GM06990 (cell line): ENCODE results near the gene PHYHD1.

ENCODE experiments used
- DNase-seq: peaks from one replicate; pipeline ENCODE4 v3.0.0-alpha.2; 2011; ENCODE audit not compliant: insufficient read length; ENCODE audit errors: extremely low read depth
- H3K27me3 ChIP-seq: replicated peaks from 2 replicates; pipeline ENCODE4 v1.6.0; 2011; ENCODE audit warnings: low read length; ENCODE audit not compliant: control insufficient read depth, insufficient read depth
- H3K36me3 ChIP-seq: 2 replicates; pipeline ENCODE4 v1.5.1; 2011; ENCODE audit warnings: low read length; ENCODE audit not compliant: control insufficient read depth, insufficient read depth
- H3K4me3 ChIP-seq: replicated peaks from 2 replicates; pipeline ENCODE4 v1.5.1; 2011; ENCODE audit warnings: low read depth, mild to moderate bottlenecking, control low read depth, low read length
- TF ChIP-seq, protein P1 (sequence below): IDR thresholded peaks from 2 replicates; pipeline ENCODE4 v1.5.1; 2011; ENCODE audit warnings: low read length, control low read depth, mild to moderate bottlenecking, inconsistent platforms; ENCODE audit not compliant: insufficient read depth, poor library complexity, severe bottlenecking

The PHYHD1 gene

DNA sequence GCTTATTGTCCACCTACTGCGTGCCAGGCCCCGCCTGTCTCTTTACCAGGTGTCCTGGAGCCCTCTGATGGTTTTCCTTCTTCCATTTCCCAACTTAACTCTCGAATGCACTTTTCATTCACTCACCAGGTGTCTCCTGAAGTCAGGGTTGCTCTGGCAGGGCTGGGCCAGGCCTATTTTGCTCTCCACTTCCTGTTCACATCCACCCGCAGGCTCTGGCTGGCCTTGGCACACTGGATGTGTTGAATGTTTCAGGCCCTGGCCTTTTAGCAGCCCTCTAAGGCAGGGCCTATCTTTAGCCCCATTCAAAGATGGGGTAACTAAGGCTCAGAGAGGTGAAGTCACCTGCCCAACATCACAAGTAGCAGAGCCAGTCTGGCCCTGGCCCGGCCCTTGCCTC is 22.4 kb upstream of the PHYHD1 start:
- H3K36me3 ChIP-seq: peaks cover 4% of the 10 kb centered on the region
- H3K27me3 ChIP-seq: no peaks in the 10 kb centered on the region
- TF ChIP-seq, protein P1, sequence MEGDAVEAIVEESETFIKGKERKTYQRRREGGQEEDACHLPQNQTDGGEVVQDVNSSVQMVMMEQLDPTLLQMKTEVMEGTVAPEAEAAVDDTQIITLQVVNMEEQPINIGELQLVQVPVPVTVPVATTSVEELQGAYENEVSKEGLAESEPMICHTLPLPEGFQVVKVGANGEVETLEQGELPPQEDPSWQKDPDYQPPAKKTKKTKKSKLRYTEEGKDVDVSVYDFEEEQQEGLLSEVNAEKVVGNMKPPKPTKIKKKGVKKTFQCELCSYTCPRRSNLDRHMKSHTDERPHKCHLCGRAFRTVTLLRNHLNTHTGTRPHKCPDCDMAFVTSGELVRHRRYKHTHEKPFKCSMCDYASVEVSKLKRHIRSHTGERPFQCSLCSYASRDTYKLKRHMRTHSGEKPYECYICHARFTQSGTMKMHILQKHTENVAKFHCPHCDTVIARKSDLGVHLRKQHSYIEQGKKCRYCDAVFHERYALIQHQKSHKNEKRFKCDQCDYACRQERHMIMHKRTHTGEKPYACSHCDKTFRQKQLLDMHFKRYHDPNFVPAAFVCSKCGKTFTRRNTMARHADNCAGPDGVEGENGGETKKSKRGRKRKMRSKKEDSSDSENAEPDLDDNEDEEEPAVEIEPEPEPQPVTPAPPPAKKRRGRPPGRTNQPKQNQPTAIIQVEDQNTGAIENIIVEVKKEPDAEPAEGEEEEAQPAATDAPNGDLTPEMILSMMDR: no peak
- no peak overlapping the region for H3K4me3 ChIP-seq
- DNase-seq: no peak

DNA sequence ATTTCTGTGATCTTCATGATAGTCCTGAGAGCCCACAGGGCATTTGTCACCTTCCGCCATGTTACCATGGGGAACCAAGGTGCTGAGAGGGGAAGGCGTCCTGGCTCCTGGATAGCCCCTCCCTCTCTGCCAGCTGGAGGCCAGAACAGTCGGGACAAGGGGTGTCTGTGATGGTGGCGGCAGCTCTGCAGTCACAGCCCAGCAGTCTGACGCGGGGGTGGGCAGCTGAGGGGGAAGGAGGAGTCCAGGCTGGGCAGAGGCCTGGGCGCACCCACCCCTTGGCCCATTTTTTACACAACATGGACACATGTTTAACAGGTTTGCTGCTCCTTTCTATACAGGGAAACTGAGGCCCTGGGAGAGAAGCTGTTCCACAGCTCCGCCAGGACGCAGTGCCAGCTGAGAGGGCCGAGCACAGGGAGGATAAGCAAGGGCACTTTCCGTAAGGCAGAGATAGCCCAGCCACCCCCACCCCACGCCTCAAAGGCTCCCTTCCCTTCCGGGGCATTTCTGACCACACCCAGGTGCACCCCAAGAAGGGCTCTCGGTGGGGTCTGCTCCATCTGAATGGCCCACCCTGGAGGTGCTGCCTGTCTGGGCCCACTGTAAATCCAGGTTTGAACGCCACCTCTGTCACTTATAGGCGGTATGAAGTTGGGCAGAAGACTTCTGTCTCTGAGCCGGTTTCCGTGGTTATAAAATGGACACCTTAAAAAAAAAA is 21.8 kb upstream of the PHYHD1 start:
- H3K36me3 ChIP-seq: peaks cover 4% of the 10 kb centered on the region
- no peak overlapping the region for H3K4me3 ChIP-seq
- no peak for DNase-seq
- TF ChIP-seq, protein P1: no peak
- H3K27me3 ChIP-seq: no peaks in the 10 kb centered on the region

DNA sequence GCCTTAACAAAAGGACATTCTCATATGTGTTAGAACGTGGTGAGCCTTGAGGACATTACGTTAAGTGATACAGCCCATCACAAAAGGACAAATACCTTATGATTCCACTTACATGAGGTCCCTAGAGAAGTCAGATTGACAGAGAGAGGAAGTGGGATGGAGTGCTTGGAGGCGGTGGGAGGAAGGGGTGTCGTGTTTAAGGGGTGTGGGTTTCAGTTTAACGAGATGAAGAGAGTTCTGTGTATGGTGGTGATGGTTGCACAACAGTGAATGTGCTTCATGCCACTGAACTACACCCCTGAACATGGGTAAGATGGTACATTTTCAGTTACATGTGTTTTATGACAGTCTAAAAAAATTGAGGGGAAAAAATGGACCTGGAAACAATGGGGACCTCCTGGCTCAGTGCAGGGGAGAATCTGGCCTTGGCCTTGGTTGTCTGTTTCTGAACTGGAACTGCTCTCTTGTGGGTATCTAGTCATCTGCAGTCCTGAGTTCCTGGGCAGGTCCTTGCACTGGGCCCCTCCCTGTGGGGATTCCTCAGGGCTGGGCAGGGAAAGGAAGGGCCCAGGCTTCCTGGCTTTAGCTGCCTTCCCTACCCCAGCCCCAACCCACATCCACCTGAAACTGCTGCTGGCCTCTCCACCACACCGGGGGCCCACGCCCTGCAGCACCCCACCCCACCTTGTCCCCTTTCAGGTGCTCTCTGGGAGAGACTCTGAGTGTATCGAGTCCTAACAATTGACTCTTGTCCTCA is 21.0 kb upstream of the PHYHD1 start:
- TF ChIP-seq, protein P1: no peak
- DNase-seq: no peak
- H3K4me3 ChIP-seq: no peak overlapping the region
- H3K27me3 ChIP-seq: no peaks in the 10 kb centered on the region
- peaks cover 4% of the 10 kb centered on the region for H3K36me3 ChIP-seq

DNA sequence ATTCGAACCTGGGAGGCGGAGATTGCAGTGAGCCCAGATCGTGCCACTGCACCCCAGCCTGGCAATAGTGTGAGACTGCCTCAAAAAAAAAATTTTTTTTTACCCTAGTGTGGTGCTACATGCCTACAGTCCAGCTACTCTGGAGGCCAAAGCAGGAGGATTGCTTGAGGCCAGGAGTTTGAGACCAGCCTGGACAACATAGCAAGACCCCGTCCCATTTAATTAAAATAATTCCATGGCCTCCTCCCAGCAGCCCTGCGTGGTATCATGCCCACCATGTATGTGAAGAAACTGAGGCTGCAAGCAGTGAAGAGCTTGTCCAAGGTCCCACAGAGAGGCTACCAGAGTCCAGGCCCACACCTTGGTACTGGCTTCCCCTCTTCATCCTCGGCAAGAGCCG is 19.4 kb upstream of the PHYHD1 start:
- DNase-seq: no peak
- peaks cover 2% of the 10 kb centered on the region for H3K36me3 ChIP-seq
- H3K27me3 ChIP-seq: no peaks in the 10 kb centered on the region
- H3K4me3 ChIP-seq: no peak overlapping the region
- TF ChIP-seq, protein P1: no peak

DNA sequence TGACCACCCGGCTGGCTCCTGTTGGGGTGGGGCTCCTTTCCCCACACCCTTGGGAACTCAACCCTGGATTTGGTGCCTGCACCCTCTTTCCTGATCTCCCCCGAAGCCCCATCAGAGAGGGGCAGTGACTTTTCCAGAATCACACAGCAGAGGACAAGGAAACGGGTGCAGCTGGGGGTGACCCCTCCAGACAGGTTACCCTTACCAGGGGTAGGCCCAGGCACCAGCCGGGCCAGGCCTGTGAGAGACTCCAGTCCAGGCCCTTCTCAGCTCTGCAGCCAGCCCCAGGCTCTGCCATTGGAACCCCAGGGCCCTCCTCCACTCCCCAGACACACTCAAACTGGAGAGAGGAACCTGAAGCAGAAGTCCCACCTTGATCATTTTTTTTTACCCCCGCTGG is 19.0 kb upstream of the PHYHD1 start:
- TF ChIP-seq, protein P1: no peak
- DNase-seq: no peak
- no peak overlapping the region for H3K4me3 ChIP-seq
- H3K36me3 ChIP-seq: peaks cover 2% of the 10 kb centered on the region
- no peaks in the 10 kb centered on the region for H3K27me3 ChIP-seq
